ENCODE measurements around the gene P2RY6.

DNA sequence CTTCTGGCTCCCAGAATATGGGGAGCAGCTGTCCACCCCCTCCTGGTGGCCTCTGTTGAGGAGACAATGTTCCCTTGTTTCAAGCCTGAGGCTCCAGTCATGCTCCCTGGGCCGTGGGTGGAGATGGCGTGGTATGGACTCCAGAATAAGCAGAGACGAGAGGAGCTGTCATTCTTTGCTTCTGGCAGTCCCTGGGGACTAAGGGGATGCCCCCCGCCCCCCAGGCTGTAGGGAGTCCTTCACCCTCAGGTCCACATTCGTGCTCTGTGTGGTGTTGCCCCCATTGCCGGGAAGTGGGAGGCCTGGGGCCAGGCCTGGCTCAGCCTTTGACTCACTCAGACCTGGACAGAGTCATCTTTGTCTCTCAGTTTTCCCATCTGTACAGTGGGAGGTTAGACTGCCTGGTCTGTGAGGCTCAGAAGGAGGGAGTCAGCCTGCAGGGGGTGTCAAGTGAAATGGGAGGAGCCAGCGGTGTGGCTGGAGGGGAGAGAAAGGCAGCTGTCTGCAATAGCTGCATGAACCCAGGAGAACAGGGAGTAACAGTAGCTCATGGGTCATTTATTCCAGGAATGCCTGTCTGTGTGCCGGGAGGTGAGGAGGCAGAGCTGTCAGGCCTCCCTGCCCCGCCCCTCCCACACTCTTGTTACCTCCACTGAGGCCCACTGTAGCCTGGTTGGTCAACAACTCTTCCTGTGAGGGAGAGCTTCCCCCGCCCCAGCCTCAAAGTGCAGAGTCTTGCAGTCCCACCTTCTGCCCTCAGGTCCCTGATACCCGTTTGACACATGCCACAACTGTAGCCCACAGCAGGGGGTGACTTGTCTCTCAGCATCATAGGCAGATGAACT is 42.2 kb downstream of the P2RY6 start:
- TF ChIP-seq, protein P1, sequence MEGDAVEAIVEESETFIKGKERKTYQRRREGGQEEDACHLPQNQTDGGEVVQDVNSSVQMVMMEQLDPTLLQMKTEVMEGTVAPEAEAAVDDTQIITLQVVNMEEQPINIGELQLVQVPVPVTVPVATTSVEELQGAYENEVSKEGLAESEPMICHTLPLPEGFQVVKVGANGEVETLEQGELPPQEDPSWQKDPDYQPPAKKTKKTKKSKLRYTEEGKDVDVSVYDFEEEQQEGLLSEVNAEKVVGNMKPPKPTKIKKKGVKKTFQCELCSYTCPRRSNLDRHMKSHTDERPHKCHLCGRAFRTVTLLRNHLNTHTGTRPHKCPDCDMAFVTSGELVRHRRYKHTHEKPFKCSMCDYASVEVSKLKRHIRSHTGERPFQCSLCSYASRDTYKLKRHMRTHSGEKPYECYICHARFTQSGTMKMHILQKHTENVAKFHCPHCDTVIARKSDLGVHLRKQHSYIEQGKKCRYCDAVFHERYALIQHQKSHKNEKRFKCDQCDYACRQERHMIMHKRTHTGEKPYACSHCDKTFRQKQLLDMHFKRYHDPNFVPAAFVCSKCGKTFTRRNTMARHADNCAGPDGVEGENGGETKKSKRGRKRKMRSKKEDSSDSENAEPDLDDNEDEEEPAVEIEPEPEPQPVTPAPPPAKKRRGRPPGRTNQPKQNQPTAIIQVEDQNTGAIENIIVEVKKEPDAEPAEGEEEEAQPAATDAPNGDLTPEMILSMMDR (IDR thresholded peaks at IDR 0.05): no peak
- TF ChIP-seq POLR2A (IDR thresholded peaks at IDR 0.05): no peak

Data from suprapubic skin (tissue), 3 donors.